ENCODE results near the gene GABRE. TPM values are rescaled to one million over a fixed set of nuclear protein-coding genes. Genes with fewer than 3 reads are reported as not detected.

GABRE gene
- total RNA-seq, 2 experiments from 2014 or later = not detected

DNA sequence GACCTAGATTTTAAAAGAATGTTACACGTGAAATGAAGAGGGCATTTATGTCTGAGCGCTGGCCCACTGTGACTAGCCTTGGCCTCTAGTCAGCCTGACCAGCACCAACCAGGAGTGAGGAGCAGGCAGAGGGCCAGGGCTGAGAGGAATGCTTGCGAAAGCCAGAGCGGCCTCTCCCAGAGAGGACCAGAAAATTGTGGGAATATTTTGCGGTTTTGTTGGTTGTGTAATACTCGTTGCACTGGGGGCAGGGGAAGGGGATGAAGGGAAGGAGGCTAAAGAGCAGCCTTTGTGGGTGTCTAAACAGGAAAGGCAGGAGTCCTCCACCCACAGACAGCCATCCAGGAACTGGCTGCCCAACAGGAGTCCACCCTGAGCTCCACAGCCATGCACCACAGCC, 3.8 kb downstream of the GABRE start:
- no peak overlapping the region for H3K4me3 ChIP-seq (ENCODE audit: low read length)
- no peaks in the 10 kb centered on the region for H3K36me3 ChIP-seq (ENCODE audit: insufficient read depth, low read length)
- peaks cover 18% of the 10 kb centered on the region for H3K27me3 Mint-ChIP-seq
- no peak overlapping the region for H3K27ac Mint-ChIP-seq
- H3K4me1 Mint-ChIP-seq (ENCODE audit: low read depth) = no peaks in the 10 kb centered on the region
- no peak overlapping the region for H3K4me3 Mint-ChIP-seq
- ChIA-PET POLR2A (no interaction called here), CTCF (no interaction called here)
- H3K9me3 Mint-ChIP-seq = no peaks in the 10 kb centered on the region
- peaks cover 0 to 15% of the 10 kb centered on the region in 2 experiments for H3K27me3 ChIP-seq (ENCODE audit: control insufficient read depth in 1 of 2, insufficient read depth in 2 of 2, low read length in 2 of 2)
- no peak overlapping the region for H3K27ac ChIP-seq (ENCODE audit: low read depth in 1 of 2, low read length in 2 of 2)
- no peaks in the 10 kb centered on the region for H3K9me3 ChIP-seq (ENCODE audit: control insufficient read depth in 1 of 2, insufficient read depth in 1 of 2, low read length in 2 of 2)
- ATAC-seq (ENCODE audit: poor library complexity) (no peak), DNase-seq (no peak)
- no peaks in the 10 kb centered on the region for H3K36me3 Mint-ChIP-seq (ENCODE audit: low read depth)
- intact Hi-C loops (cut with DNase I, micrococcal nuclease) = no loop called here
- TF ChIP-seq, protein P1, sequence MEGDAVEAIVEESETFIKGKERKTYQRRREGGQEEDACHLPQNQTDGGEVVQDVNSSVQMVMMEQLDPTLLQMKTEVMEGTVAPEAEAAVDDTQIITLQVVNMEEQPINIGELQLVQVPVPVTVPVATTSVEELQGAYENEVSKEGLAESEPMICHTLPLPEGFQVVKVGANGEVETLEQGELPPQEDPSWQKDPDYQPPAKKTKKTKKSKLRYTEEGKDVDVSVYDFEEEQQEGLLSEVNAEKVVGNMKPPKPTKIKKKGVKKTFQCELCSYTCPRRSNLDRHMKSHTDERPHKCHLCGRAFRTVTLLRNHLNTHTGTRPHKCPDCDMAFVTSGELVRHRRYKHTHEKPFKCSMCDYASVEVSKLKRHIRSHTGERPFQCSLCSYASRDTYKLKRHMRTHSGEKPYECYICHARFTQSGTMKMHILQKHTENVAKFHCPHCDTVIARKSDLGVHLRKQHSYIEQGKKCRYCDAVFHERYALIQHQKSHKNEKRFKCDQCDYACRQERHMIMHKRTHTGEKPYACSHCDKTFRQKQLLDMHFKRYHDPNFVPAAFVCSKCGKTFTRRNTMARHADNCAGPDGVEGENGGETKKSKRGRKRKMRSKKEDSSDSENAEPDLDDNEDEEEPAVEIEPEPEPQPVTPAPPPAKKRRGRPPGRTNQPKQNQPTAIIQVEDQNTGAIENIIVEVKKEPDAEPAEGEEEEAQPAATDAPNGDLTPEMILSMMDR (IDR thresholded peaks at IDR 0.05) = no peak
- H3K4me1 ChIP-seq (ENCODE audit: insufficient read depth, low read length) = no peaks in the 10 kb centered on the region

DNA sequence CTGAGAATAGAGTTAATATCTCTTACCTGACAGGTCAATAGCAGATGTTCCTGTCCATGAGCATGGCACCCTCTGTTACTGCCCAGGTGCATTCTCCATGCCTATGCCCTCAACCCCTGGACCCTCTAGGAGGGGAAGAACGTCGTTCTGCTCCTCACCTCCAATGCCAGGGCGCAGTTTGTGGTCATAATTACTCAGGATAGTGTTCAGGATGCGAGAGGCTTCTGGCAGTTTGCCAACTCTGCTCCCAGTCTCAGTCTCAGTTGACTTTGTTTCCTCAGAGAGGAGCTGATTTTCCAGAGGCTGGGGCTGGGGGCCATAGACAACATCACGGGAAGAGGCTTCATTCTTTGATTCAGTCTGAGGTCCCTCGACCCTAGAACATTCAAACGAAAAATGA, 4.4 kb downstream of the GABRE start:
- no peaks in the 10 kb centered on the region for H3K9me3 Mint-ChIP-seq
- intact Hi-C loops (cut with DNase I, micrococcal nuclease) = no loop called here
- TF ChIP-seq, protein P1 (IDR thresholded peaks at IDR 0.05) = no peak
- H3K4me1 ChIP-seq (ENCODE audit: insufficient read depth, low read length) = no peaks in the 10 kb centered on the region
- H3K4me3 Mint-ChIP-seq = no peak overlapping the region
- H3K27ac Mint-ChIP-seq = no peak overlapping the region
- ChIA-PET POLR2A (no interaction called here), CTCF (no interaction called here)
- no peaks in the 10 kb centered on the region for H3K9me3 ChIP-seq (ENCODE audit: control insufficient read depth in 1 of 2, insufficient read depth in 1 of 2, low read length in 2 of 2)
- no peaks in the 10 kb centered on the region for H3K36me3 Mint-ChIP-seq (ENCODE audit: low read depth)
- no peak overlapping the region for H3K4me3 ChIP-seq (ENCODE audit: low read length)
- no peaks in the 10 kb centered on the region for H3K36me3 ChIP-seq (ENCODE audit: insufficient read depth, low read length)
- no peak for DNase-seq
- ATAC-seq (ENCODE audit: poor library complexity) = no peak
- peaks cover 0 to 15% of the 10 kb centered on the region in 2 experiments for H3K27me3 ChIP-seq (ENCODE audit: control insufficient read depth in 1 of 2, insufficient read depth in 2 of 2, low read length in 2 of 2)
- H3K27ac ChIP-seq (ENCODE audit: low read depth in 1 of 2, low read length in 2 of 2) = no peak overlapping the region
- H3K4me1 Mint-ChIP-seq (ENCODE audit: low read depth) = no peaks in the 10 kb centered on the region
- peaks cover 18% of the 10 kb centered on the region for H3K27me3 Mint-ChIP-seq

DNA sequence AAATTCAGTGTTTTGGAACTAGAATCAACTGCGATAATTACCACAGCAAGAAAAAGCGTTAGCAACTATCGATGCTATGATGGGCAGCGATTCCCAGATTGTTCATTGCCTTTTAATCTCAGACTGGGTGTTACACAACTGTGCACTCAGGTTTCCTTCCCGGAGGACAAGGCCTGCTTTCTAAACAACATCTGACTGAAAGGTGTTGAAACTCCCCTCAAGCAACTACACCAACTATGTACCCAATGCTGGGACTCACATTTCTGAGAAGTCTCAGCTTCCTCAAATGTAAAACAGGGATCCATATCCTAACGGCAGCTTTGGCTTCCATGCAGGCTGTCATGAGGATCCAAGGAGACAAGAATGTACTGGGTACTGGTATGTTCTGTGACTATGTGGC, 8.2 kb downstream of the GABRE start:
- no peak overlapping the region for H3K27ac Mint-ChIP-seq
- ChIA-PET POLR2A (no interaction called here), CTCF (no interaction called here)
- Histone ChIP-seq H3K9me3 (ENCODE audit: control insufficient read depth in 1 of 2, insufficient read depth in 1 of 2, low read length in 2 of 2) (no peaks in the 10 kb centered on the region), H3K27ac (ENCODE audit: low read depth in 1 of 2, low read length in 2 of 2) (no peak overlapping the region), H3K27me3 (ENCODE audit: control insufficient read depth in 1 of 2, insufficient read depth in 2 of 2, low read length in 2 of 2) (no peaks in the 10 kb centered on the region), H3K4me1 (ENCODE audit: insufficient read depth, low read length) (no peaks in the 10 kb centered on the region), H3K36me3 (ENCODE audit: insufficient read depth, low read length) (no peaks in the 10 kb centered on the region), H3K4me3 (ENCODE audit: low read length) (no peak overlapping the region)
- H3K36me3 Mint-ChIP-seq (ENCODE audit: low read depth) = no peaks in the 10 kb centered on the region
- H3K9me3 Mint-ChIP-seq = no peaks in the 10 kb centered on the region
- H3K4me1 Mint-ChIP-seq (ENCODE audit: low read depth) = no peaks in the 10 kb centered on the region
- no peak for ATAC-seq (ENCODE audit: poor library complexity)
- no peak for DNase-seq
- TF ChIP-seq, protein P1 (IDR thresholded peaks at IDR 0.05) = no peak
- H3K27me3 Mint-ChIP-seq = no peaks in the 10 kb centered on the region
- intact Hi-C loops (cut with DNase I, micrococcal nuclease) = no loop called here
- H3K4me3 Mint-ChIP-seq = no peak overlapping the region
